IMR-90 (cell line): ENCODE data around the gene GPHA2.

Experiments
- CEBPB ChIP-seq: IDR thresholded peaks from 2 replicates; pipeline ENCODE4 v1.6.1; 2012; ENCODE audit warnings: low read depth, low read length, improper control_type of control experiment
- CHD1 ChIP-seq: IDR thresholded peaks from 2 replicates; pipeline ENCODE4 v1.6.1; 2012; ENCODE audit warnings: low read depth, low read length, improper control_type of control experiment
- MXI1 ChIP-seq: IDR thresholded peaks from 2 replicates; pipeline ENCODE4 v1.6.1; 2012; ENCODE audit warnings: low read depth, mild to moderate bottlenecking, low read length, moderate library complexity, borderline replicate concordance
- NFE2L2 ChIP-seq: fragments of 150-350 bp; IDR thresholded peaks from 2 replicates; pipeline ENCODE4 v1.6.1; 2016; ENCODE audit warnings: low read depth, mild to moderate bottlenecking, low read length
- POLR2A ChIP-seq: IDR thresholded peaks from 2 replicates; pipeline ENCODE4 v1.6.1; 2012; ENCODE audit warnings: mild to moderate bottlenecking, low read depth, low read length
- RFX5 ChIP-seq: IDR thresholded peaks from 2 replicates; pipeline ENCODE4 v1.8.0; 2012; ENCODE audit warnings: low read depth, mild to moderate bottlenecking, low read length, moderate library complexity
- SMC3 ChIP-seq: fragments of 150-350 bp; IDR thresholded peaks from 2 replicates; pipeline ENCODE4 v1.6.1; 2016; ENCODE audit warnings: low read depth, mild to moderate bottlenecking, antibody characterized with exemption, low read length, moderate library complexity
- TF ChIP-seq, protein P1 (sequence below): conservative IDR thresholded peaks from 2 replicates; pipeline ENCODE4 v1.5.1; 2012; ENCODE audit warnings: mild to moderate bottlenecking, low read depth, low read length, improper control_type of control experiment
- TF ChIP-seq, protein P2 (sequence below): fragments of 150-350 bp; IDR thresholded peaks from 2 replicates; pipeline ENCODE4 v1.6.1; 2016; ENCODE audit warnings: low read depth, mild to moderate bottlenecking, low read length, moderate library complexity, borderline replicate concordance

DNA sequence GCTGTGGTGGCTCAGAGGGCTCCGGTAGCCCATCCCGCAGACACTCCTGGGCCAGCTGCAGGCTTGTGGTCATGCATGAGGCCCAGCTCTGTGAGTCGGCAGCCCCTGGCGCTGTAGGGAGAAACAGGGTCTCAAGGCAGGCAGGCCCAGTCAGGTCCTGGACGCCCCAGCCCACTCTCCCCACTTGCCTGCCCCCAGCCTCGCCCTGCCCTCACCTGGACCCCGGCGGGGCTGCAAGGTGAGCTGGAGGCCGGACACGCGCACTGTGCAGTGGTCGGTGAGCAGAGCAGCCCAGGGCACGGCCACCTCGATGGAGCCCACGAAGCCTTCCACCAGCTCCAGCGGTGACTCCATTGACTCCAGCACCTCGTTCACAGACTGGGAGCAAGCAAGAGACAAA is 21.6 kb downstream of the GPHA2 start:
- TF ChIP-seq, protein P1, sequence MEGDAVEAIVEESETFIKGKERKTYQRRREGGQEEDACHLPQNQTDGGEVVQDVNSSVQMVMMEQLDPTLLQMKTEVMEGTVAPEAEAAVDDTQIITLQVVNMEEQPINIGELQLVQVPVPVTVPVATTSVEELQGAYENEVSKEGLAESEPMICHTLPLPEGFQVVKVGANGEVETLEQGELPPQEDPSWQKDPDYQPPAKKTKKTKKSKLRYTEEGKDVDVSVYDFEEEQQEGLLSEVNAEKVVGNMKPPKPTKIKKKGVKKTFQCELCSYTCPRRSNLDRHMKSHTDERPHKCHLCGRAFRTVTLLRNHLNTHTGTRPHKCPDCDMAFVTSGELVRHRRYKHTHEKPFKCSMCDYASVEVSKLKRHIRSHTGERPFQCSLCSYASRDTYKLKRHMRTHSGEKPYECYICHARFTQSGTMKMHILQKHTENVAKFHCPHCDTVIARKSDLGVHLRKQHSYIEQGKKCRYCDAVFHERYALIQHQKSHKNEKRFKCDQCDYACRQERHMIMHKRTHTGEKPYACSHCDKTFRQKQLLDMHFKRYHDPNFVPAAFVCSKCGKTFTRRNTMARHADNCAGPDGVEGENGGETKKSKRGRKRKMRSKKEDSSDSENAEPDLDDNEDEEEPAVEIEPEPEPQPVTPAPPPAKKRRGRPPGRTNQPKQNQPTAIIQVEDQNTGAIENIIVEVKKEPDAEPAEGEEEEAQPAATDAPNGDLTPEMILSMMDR: no peak
- no peak for TF ChIP-seq MXI1
- no peak for TF ChIP-seq CHD1
- TF ChIP-seq POLR2A: no peak
- TF ChIP-seq SMC3: no peak
- no peak for TF ChIP-seq RFX5
- TF ChIP-seq, protein P2, sequence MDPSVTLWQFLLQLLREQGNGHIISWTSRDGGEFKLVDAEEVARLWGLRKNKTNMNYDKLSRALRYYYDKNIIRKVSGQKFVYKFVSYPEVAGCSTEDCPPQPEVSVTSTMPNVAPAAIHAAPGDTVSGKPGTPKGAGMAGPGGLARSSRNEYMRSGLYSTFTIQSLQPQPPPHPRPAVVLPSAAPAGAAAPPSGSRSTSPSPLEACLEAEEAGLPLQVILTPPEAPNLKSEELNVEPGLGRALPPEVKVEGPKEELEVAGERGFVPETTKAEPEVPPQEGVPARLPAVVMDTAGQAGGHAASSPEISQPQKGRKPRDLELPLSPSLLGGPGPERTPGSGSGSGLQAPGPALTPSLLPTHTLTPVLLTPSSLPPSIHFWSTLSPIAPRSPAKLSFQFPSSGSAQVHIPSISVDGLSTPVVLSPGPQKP: no peak
- no peak for TF ChIP-seq NFE2L2
- TF ChIP-seq CEBPB: no peak
